Measurements from ENCODE around the gene NUMA1.

Gene NUMA1

GRCh38 chr11:72067266-72067665, 13.1 kb downstream of the NUMA1 start:
- Histone ChIP-seq H3K27ac (no peak overlapping the region), H3K4me3 (ENCODE audit: low read depth, low read length) (no peak overlapping the region), H3K36me3 (replicated peaks) (no peaks in the 10 kb centered on the region), H3K27me3 (replicated peaks) (no peaks in the 10 kb centered on the region)
- no peak for TF ChIP-seq CTCF (IDR thresholded peaks at IDR 0.05; ENCODE audit: low read depth, low read length, missing control alignments)
- no peak for DNase-seq
- in situ Hi-C loops (cut with HindIII; ENCODE audit: low pct_ligation_motif_present, low sequenced_read_pairs) = no loop called here

- no peak overlapping the region for H3K4me3 ChIP-seq (ENCODE audit: low read depth, low read length)
- TF ChIP-seq CTCF (IDR thresholded peaks at IDR 0.05; ENCODE audit: low read depth, low read length, missing control alignments) = no peak
- no peak for DNase-seq
- no peaks in the 10 kb centered on the region for H3K36me3 ChIP-seq (replicated peaks)
- in situ Hi-C loops (cut with HindIII; ENCODE audit: low pct_ligation_motif_present, low sequenced_read_pairs) = no loop called here
- H3K27me3 ChIP-seq (replicated peaks) = no peaks in the 10 kb centered on the region
- no peak overlapping the region for H3K27ac ChIP-seq
Measured at GRCh38 chr11:72066855-72067254, 13.5 kb downstream of the NUMA1 start.

GRCh38 chr11:72061739-72062396, 18.5 kb downstream of the NUMA1 start:
- Histone ChIP-seq H3K27me3 (replicated peaks) (no peaks in the 10 kb centered on the region), H3K36me3 (replicated peaks) (no peaks in the 10 kb centered on the region), H3K27ac (no peak overlapping the region), H3K4me3 (ENCODE audit: low read depth, low read length) (no peak overlapping the region)
- TF ChIP-seq CTCF (IDR thresholded peaks at IDR 0.05; ENCODE audit: low read depth, low read length, missing control alignments) = no peak
- in situ Hi-C loops (cut with HindIII; ENCODE audit: low pct_ligation_motif_present, low sequenced_read_pairs) = no loop called here
- no peak for DNase-seq

GRCh38 chr11:72058416-72059034, 21.8 kb downstream of the NUMA1 start:
- no peaks in the 10 kb centered on the region for H3K36me3 ChIP-seq (replicated peaks)
- no peaks in the 10 kb centered on the region for H3K27me3 ChIP-seq (replicated peaks)
- DNase-seq = peak; percentile 41
- H3K27ac ChIP-seq = peak overlapping the region; percentile 30
- in situ Hi-C loops (cut with HindIII; ENCODE audit: low pct_ligation_motif_present, low sequenced_read_pairs) = no loop called here
- no peak overlapping the region for H3K4me3 ChIP-seq (ENCODE audit: low read depth, low read length)
- no peak for TF ChIP-seq CTCF (IDR thresholded peaks at IDR 0.05; ENCODE audit: low read depth, low read length, missing control alignments)

- Histone ChIP-seq H3K27me3 (replicated peaks) (no peaks in the 10 kb centered on the region), H3K36me3 (replicated peaks) (no peaks in the 10 kb centered on the region), H3K4me3 (ENCODE audit: low read depth, low read length) (no peak overlapping the region), H3K27ac (no peak overlapping the region)
- DNase-seq = no peak
- in situ Hi-C loops (cut with HindIII; ENCODE audit: low pct_ligation_motif_present, low sequenced_read_pairs) = no loop called here
- TF ChIP-seq CTCF (IDR thresholded peaks at IDR 0.05; ENCODE audit: low read depth, low read length, missing control alignments) = no peak
Measured at GRCh38 chr11:72048766-72049460, 31.4 kb downstream of the NUMA1 start.

All from brain microvascular endothelial cell (primary cell).